Measurements from ENCODE around the gene PRPF40A.

The PRPF40A gene

DNA sequence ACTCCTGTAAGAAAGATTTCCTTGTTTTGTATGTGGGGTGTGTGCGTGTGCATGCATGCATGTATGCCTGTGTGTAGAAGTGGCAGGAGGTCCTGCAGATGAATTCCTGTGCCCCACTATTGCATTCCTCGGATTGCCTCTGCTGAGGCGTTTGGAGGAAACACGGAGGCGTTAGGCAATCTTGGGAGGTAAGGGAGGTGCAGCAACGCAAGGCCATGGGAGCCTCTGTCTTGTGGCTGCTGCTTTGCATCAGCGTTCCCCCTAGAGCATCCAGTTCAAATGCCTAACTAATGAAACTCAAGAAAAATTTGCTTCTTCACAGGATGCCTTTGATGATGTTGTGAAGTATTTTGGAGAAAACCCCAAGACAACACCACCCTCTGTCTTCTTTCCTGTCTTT is 80.0 kb downstream of the PRPF40A start:
- no peak for DNase-seq
- Histone ChIP-seq H3K9me3 (ENCODE audit: control extremely low read depth in 1 of 5, control insufficient read depth in 4 of 5, insufficient read depth in 2 of 5, low read depth in 1 of 5, low read length in 4 of 5) (no peaks in the 10 kb centered on the region), H3K27me3 (replicated peaks in 2 of 5; ENCODE audit: control insufficient read depth in 4 of 5, insufficient read depth in 5 of 5, low read length in 4 of 5) (no peaks in the 10 kb centered on the region), H3K4me3 (ENCODE audit: control insufficient read depth in 1 of 7, extremely low read depth in 1 of 7, insufficient read depth in 4 of 7, low read depth in 2 of 7, low read length in 6 of 7) (no peak overlapping the region), H3K27ac (ENCODE audit: insufficient read depth in 1 of 2, low read depth in 1 of 2, low read length in 2 of 2, poor library complexity in 1 of 2, severe bottlenecking in 2 of 2) (no peak overlapping the region), H3K36me3 (ENCODE audit: control insufficient read depth in 4 of 4, insufficient read depth in 4 of 4, low read length in 3 of 4) (peaks cover 0 to 2% (median 0%) of the 10 kb centered on the region in 4 experiments), H3K4me1 (ENCODE audit: control extremely low read depth in 1 of 4, control insufficient read depth in 4 of 4, insufficient read depth in 4 of 4, low read length in 3 of 4) (no peaks in the 10 kb centered on the region)
- POLR2A ChIA-PET = no interaction called here
- 98% methylated on average over 6 of the region's 7 CpGs for WGBS (ENCODE audit: insufficient coverage)
- CTCF ChIA-PET = interaction anchor here (1.0 to 2.5 kb wide), 4 partner anchors 11 to 458 kb away, joined by 3 to 9 read pairs (median 5); no protein-coding TSS in a partner anchor

DNA sequence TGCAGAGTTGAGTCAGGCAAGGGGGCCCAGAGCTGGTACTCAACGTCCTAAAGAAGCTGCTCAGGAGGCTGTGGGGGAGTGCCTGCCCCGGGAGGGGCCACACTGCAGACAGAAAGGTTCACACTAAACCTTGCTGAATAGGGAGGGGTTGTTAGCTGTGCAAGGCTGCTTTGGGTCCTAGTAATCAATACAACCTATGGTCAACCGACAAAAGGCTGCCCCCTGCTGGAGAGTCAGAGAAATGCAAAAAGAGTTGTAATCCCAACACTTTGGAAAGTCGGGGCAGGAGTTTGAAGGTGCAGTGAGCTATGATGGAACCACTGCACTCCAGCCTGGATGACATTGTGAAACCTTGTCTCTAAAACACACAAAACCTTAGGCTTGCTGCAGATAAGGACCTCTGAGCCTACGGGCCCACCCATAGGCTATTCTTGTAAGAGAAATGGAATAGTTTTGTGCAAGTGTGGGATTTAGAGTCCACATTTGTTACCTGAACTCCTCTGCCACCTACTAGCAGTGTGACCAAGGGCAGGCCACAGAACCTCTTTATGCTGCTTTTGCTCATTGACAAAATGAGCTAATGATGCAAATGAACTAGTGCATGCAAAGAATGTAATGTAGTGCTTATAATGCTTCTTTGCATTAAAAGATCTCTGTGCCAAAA is 81.5 kb downstream of the PRPF40A start:
- Histone ChIP-seq H3K27me3 (replicated peaks in 2 of 5; ENCODE audit: control insufficient read depth in 4 of 5, insufficient read depth in 5 of 5, low read length in 4 of 5) (no peaks in the 10 kb centered on the region), H3K36me3 (ENCODE audit: control insufficient read depth in 4 of 4, insufficient read depth in 4 of 4, low read length in 3 of 4) (peaks cover 0 to 2% (median 0%) of the 10 kb centered on the region in 4 experiments), H3K4me1 (ENCODE audit: control extremely low read depth in 1 of 4, control insufficient read depth in 4 of 4, insufficient read depth in 4 of 4, low read length in 3 of 4) (no peaks in the 10 kb centered on the region), H3K9me3 (ENCODE audit: control extremely low read depth in 1 of 5, control insufficient read depth in 4 of 5, insufficient read depth in 2 of 5, low read depth in 1 of 5, low read length in 4 of 5) (no peaks in the 10 kb centered on the region), H3K4me3 (ENCODE audit: control insufficient read depth in 1 of 7, extremely low read depth in 1 of 7, insufficient read depth in 4 of 7, low read depth in 2 of 7, low read length in 6 of 7) (no peak overlapping the region), H3K27ac (ENCODE audit: insufficient read depth in 1 of 2, low read depth in 1 of 2, low read length in 2 of 2, poor library complexity in 1 of 2, severe bottlenecking in 2 of 2) (no peak overlapping the region)
- 21% methylated on average over 4 of the region's 5 CpGs for WGBS (ENCODE audit: insufficient coverage)
- ChIA-PET CTCF (interaction anchor here (0.6 to 4.5 kb wide), 37 partner anchors 8 to 610 kb away, joined by 3 to 28 read pairs (median 5); partner anchors contain the start of gene STAM2), POLR2A (no interaction called here)
- DNase-seq = peak; percentile 46 to 55 (median 54)

DNA sequence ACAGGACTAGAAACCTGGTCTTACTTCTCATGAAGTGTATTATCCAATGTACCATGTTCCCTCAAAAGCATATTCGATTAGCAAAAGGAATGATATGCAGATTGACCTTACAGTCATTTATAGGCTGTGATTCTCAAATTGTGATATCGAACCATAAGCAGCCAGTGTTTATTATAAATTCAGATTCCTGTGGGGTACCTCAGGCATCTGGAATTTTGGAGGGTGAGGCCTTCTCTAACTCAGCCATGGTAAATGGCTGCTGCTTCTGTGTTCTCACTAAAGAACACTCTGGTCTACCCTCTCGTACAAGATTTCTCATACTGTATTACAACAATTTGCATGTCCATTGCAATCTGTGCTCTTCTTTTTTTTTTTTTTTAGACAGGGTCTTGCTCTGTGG is 84.5 kb downstream of the PRPF40A start:
- Histone ChIP-seq H3K27me3 (replicated peaks in 2 of 5; ENCODE audit: control insufficient read depth in 4 of 5, insufficient read depth in 5 of 5, low read length in 4 of 5) (no peaks in the 10 kb centered on the region), H3K9me3 (ENCODE audit: control extremely low read depth in 1 of 5, control insufficient read depth in 4 of 5, insufficient read depth in 2 of 5, low read depth in 1 of 5, low read length in 4 of 5) (no peaks in the 10 kb centered on the region), H3K4me1 (ENCODE audit: control extremely low read depth in 1 of 4, control insufficient read depth in 4 of 4, insufficient read depth in 4 of 4, low read length in 3 of 4) (no peaks in the 10 kb centered on the region), H3K4me3 (ENCODE audit: control insufficient read depth in 1 of 7, extremely low read depth in 1 of 7, insufficient read depth in 4 of 7, low read depth in 2 of 7, low read length in 6 of 7) (no peak overlapping the region), H3K36me3 (ENCODE audit: control insufficient read depth in 4 of 4, insufficient read depth in 4 of 4, low read length in 3 of 4) (no peaks in the 10 kb centered on the region), H3K27ac (ENCODE audit: insufficient read depth in 1 of 2, low read depth in 1 of 2, low read length in 2 of 2, poor library complexity in 1 of 2, severe bottlenecking in 2 of 2) (no peak overlapping the region)
- no peak for DNase-seq
- 100% methylated on average over 3 of the region's 3 CpGs for WGBS (ENCODE audit: insufficient coverage)
- CTCF ChIA-PET = interaction anchor here (1.4 to 4.5 kb wide), 2 partner anchors 21 to 456 kb away, joined by 3 to 25 read pairs; partner anchors contain the start of gene STAM2
- POLR2A ChIA-PET = no interaction called here

DNA sequence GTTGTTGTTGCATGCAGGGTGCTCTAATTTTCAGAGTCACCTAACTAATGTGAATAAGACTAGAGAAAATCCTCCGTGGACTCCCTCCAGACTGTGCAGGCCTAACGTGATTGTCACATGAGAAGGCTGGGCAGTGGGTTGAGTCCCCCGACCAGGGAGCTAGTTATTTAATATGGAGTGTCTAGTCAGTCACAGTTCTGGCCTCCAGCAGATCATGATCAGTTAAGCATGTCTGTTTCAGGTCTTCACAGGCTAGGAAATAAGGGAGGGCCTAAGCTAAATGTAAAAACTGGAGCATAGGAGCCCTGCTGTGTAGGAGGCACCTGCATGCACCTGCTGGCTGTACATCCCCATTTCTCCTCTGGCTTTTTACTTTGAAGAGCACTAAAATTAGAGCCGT is 86.8 kb downstream of the PRPF40A start:
- no peaks in the 10 kb centered on the region for H3K4me1 ChIP-seq (ENCODE audit: control extremely low read depth in 1 of 4, control insufficient read depth in 4 of 4, insufficient read depth in 4 of 4, low read length in 3 of 4)
- H3K9me3 ChIP-seq (ENCODE audit: control extremely low read depth in 1 of 5, control insufficient read depth in 4 of 5, insufficient read depth in 2 of 5, low read depth in 1 of 5, low read length in 4 of 5) = no peaks in the 10 kb centered on the region
- 93% methylated on average over 3 of the region's 4 CpGs for WGBS (ENCODE audit: insufficient coverage)
- H3K27me3 ChIP-seq (replicated peaks in 2 of 5; ENCODE audit: control insufficient read depth in 4 of 5, insufficient read depth in 5 of 5, low read length in 4 of 5) = no peaks in the 10 kb centered on the region
- DNase-seq = no peak
- CTCF ChIA-PET = no interaction called here
- no peak overlapping the region for H3K4me3 ChIP-seq (ENCODE audit: control insufficient read depth in 1 of 7, extremely low read depth in 1 of 7, insufficient read depth in 4 of 7, low read depth in 2 of 7, low read length in 6 of 7)
- H3K36me3 ChIP-seq (ENCODE audit: control insufficient read depth in 4 of 4, insufficient read depth in 4 of 4, low read length in 3 of 4) = no peaks in the 10 kb centered on the region
- no peak overlapping the region for H3K27ac ChIP-seq (ENCODE audit: insufficient read depth in 1 of 2, low read depth in 1 of 2, low read length in 2 of 2, poor library complexity in 1 of 2, severe bottlenecking in 2 of 2)
- POLR2A ChIA-PET = no interaction called here

DNA sequence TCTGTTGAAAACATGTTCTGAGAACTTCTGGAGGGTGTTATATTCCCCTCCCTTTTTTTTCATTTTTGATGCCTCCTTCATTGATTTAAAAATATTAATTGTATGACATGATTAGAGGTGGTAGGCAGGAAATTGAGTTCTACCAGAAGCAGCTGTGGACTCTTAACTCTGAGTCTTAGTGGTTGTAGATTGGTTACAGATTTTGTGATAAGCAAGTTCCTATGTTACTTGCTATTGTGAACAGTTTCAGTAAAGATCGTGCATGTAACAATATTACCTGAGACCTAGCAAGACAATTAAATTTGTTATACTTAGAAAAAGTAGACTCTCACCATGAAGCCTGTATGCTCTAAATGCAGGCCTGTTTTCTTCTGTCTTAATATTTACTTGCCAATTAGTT is 88.1 kb downstream of the PRPF40A start:
- no peaks in the 10 kb centered on the region for H3K36me3 ChIP-seq (ENCODE audit: control insufficient read depth in 4 of 4, insufficient read depth in 4 of 4, low read length in 3 of 4)
- H3K9me3 ChIP-seq (ENCODE audit: control extremely low read depth in 1 of 5, control insufficient read depth in 4 of 5, insufficient read depth in 2 of 5, low read depth in 1 of 5, low read length in 4 of 5) = no peaks in the 10 kb centered on the region
- H3K27me3 ChIP-seq (replicated peaks in 2 of 5; ENCODE audit: control insufficient read depth in 4 of 5, insufficient read depth in 5 of 5, low read length in 4 of 5) = no peaks in the 10 kb centered on the region
- H3K4me3 ChIP-seq (ENCODE audit: control insufficient read depth in 1 of 7, extremely low read depth in 1 of 7, insufficient read depth in 4 of 7, low read depth in 2 of 7, low read length in 6 of 7) = no peak overlapping the region
- peak in 1 of 3 donors; percentile 6 for DNase-seq
- WGBS (ENCODE audit: insufficient coverage) = no CpG with 5 or more reads among the region's 1 CpG
- no peaks in the 10 kb centered on the region for H3K4me1 ChIP-seq (ENCODE audit: control extremely low read depth in 1 of 4, control insufficient read depth in 4 of 4, insufficient read depth in 4 of 4, low read length in 3 of 4)
- CTCF ChIA-PET = interaction anchor here (0.6 to 6.7 kb wide), 2 partner anchors 9 to 16 kb away, joined by 3 to 35 read pairs; no protein-coding TSS in a partner anchor
- POLR2A ChIA-PET = no interaction called here
- no peak overlapping the region for H3K27ac ChIP-seq (ENCODE audit: insufficient read depth in 1 of 2, low read depth in 1 of 2, low read length in 2 of 2, poor library complexity in 1 of 2, severe bottlenecking in 2 of 2)

DNA sequence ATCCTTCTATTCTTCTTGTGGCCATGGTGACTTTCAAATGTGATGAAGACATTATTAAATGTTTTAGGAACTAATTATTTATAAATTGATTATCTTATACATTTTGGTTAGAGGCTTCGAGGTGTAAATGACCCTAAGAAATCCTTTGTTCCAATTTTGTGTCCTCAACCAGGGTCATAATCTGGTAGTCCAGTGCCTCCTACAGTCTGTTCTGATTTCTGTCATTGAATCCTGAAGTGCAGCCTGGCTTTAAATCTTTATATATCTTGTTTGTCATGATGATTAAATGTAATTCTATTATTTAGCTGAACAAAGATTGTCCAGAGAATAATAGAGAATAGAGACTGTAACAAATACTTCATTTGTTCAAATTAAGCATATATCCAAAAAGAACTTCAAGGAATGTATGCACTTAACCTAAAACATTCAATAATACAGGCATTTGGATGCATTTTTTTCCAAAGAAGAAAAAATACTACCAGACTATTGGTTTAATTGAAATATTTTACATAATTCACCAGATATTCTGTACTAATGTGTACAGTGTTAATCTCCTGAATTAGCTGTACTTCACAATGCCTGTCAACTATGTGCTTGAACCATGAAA is 89.8 kb downstream of the PRPF40A start:
- ChIA-PET CTCF (interaction anchor here (0.6 to 6.7 kb wide), 18 partner anchors 8 to 808 kb away, joined by 3 to 35 read pairs (median 4); partner anchors contain the start of gene STAM2), POLR2A (no interaction called here)
- Histone ChIP-seq H3K36me3 (ENCODE audit: control insufficient read depth in 4 of 4, insufficient read depth in 4 of 4, low read length in 3 of 4) (no peaks in the 10 kb centered on the region), H3K27ac (ENCODE audit: insufficient read depth in 1 of 2, low read depth in 1 of 2, low read length in 2 of 2, poor library complexity in 1 of 2, severe bottlenecking in 2 of 2) (no peak overlapping the region), H3K4me3 (ENCODE audit: control insufficient read depth in 1 of 7, extremely low read depth in 1 of 7, insufficient read depth in 4 of 7, low read depth in 2 of 7, low read length in 6 of 7) (no peak overlapping the region), H3K4me1 (ENCODE audit: control extremely low read depth in 1 of 4, control insufficient read depth in 4 of 4, insufficient read depth in 4 of 4, low read length in 3 of 4) (no peaks in the 10 kb centered on the region), H3K27me3 (replicated peaks in 2 of 5; ENCODE audit: control insufficient read depth in 4 of 5, insufficient read depth in 5 of 5, low read length in 4 of 5) (no peaks in the 10 kb centered on the region), H3K9me3 (ENCODE audit: control extremely low read depth in 1 of 5, control insufficient read depth in 4 of 5, insufficient read depth in 2 of 5, low read depth in 1 of 5, low read length in 4 of 5) (no peaks in the 10 kb centered on the region)
- WGBS (ENCODE audit: insufficient coverage) = no CpG with 5 or more reads among the region's 1 CpG
- DNase-seq = peak; percentile 44 to 63 (median 51)

DNA sequence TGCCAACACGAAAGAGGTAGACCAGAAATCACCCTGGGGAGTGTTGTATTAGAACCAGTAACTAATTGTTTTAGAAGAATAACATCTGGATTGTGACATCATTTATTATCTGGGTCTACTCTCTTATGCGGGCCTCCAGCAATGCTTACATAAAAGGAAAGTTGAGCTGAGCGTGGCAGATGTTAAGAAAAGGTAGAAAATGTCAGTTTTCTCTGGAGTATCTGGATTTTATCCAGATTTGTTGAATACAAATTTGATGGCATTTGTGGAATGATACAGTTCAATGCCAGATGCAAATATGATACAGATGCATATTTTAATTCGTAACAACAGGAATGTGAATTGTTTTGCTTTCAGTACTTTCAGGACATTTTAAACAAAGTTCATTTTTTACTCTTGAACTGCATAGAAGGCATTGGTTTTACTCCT is 90.3 kb downstream of the PRPF40A start:
- DNase-seq = no peak
- Histone ChIP-seq H3K4me3 (ENCODE audit: control insufficient read depth in 1 of 7, extremely low read depth in 1 of 7, insufficient read depth in 4 of 7, low read depth in 2 of 7, low read length in 6 of 7) (no peak overlapping the region), H3K4me1 (ENCODE audit: control extremely low read depth in 1 of 4, control insufficient read depth in 4 of 4, insufficient read depth in 4 of 4, low read length in 3 of 4) (no peaks in the 10 kb centered on the region), H3K27me3 (replicated peaks in 2 of 5; ENCODE audit: control insufficient read depth in 4 of 5, insufficient read depth in 5 of 5, low read length in 4 of 5) (no peaks in the 10 kb centered on the region), H3K27ac (ENCODE audit: insufficient read depth in 1 of 2, low read depth in 1 of 2, low read length in 2 of 2, poor library complexity in 1 of 2, severe bottlenecking in 2 of 2) (no peak overlapping the region), H3K9me3 (ENCODE audit: control extremely low read depth in 1 of 5, control insufficient read depth in 4 of 5, insufficient read depth in 2 of 5, low read depth in 1 of 5, low read length in 4 of 5) (no peaks in the 10 kb centered on the region), H3K36me3 (ENCODE audit: control insufficient read depth in 4 of 4, insufficient read depth in 4 of 4, low read length in 3 of 4) (no peaks in the 10 kb centered on the region)
- WGBS (ENCODE audit: insufficient coverage) = 100% methylated on average over 2 of the region's 4 CpGs
- ChIA-PET POLR2A (no interaction called here), CTCF (interaction anchor here (1.0 to 6.7 kb wide), 16 partner anchors 9 to 589 kb away, joined by 3 to 35 read pairs (median 5); partner anchors contain the start of gene STAM2)

Data from common myeloid progenitor, CD34-positive (primary cell).